ENCODE results near the gene IQCF2.
"Not testable (repeated sequence)": the region's sequence is repeated elsewhere in the genome, so short reads cannot be mapped to it uniquely, and the experiment has no call there.

Gene IQCF2

DNA sequence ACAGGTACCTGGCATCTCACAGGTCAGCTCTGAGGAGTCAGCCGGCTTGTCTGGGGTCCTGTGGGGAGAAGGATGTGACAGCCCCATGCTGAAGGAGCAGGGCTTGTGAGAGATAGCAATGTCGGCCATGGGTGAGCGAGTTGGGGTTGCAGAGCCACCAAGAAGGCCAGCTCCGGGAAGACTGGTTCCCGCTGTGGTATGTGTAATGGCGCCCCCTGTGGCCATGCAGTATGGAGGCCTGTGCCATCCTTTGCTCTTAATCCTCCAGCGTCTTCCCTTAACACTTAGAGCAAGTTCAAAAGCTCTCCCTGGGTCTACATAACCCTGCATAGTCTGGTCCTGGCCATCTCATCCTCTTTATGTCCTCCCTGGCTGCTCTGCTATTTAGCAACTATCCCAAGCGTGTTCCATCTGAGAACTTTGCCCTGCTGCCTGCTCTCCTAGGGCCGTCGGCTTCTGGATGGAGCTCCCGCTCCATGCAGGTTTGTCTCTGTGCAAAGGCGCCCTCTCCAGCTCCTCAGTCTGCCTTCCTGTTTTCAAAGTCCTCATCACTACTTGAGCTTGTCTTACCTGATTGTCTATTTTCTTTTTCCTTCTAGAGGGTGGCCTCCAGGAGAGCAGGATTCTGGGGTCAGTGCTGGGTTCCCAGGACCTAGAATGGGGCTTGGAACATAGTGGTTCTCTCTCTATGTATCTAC lies 41.6 kb upstream of the IQCF2 start:
- TF ChIP-seq, protein P1, sequence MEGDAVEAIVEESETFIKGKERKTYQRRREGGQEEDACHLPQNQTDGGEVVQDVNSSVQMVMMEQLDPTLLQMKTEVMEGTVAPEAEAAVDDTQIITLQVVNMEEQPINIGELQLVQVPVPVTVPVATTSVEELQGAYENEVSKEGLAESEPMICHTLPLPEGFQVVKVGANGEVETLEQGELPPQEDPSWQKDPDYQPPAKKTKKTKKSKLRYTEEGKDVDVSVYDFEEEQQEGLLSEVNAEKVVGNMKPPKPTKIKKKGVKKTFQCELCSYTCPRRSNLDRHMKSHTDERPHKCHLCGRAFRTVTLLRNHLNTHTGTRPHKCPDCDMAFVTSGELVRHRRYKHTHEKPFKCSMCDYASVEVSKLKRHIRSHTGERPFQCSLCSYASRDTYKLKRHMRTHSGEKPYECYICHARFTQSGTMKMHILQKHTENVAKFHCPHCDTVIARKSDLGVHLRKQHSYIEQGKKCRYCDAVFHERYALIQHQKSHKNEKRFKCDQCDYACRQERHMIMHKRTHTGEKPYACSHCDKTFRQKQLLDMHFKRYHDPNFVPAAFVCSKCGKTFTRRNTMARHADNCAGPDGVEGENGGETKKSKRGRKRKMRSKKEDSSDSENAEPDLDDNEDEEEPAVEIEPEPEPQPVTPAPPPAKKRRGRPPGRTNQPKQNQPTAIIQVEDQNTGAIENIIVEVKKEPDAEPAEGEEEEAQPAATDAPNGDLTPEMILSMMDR (IDR thresholded peaks at IDR 0.05; ENCODE audit: insufficient read depth, missing control alignments), result peak; percentile 30
- DNase-seq (ENCODE audit: insufficient read length, low spot score) (no peak), FAIRE-seq (no peak)

DNA sequence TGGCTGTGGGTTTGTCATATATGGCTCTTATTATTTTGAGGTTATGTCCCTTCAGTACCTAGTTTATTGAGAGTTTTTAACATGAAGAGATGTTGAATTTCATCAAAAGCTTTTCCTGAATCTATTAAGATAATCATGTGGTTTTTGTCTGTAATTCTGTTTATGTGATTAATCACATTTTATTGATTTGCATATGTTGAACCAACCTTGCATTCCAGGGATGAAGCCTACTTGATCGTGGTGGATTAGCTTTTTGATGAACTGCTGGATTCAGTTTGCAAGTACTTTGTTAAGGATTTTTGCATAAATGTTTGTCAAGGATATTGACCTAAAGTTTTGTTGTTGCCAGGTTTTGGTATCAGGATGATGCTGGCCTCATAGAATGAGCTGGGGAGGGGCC lies 33.1 kb upstream of the IQCF2 start:
- FAIRE-seq (no peak), DNase-seq (ENCODE audit: insufficient read length, low spot score) (no peak)
- TF ChIP-seq, protein P1 (IDR thresholded peaks at IDR 0.05; ENCODE audit: insufficient read depth, missing control alignments), result no peak

DNA sequence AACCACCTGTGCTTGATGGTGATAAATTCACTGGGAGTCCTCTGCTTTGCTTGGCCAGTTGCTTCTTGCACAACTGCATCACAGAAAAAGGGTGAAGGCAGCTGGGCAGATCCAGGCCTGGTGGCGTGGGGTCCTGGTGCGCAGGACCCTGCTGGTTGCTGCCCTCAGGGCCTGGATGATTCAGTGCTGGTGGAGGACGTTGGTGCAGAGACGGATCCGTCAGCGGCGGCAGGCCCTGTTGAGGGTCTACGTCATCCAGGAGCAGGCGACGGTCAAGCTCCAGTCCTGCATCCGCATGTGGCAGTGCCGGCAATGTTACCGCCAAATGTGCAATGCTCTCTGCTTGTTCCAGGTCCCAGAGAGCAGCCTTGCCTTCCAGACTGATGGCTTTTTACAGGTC lies 31.1 kb upstream of the IQCF2 start:
- DNase-seq (ENCODE audit: insufficient read length, low spot score) (no peak), FAIRE-seq (no peak)
- TF ChIP-seq, protein P1 (IDR thresholded peaks at IDR 0.05; ENCODE audit: insufficient read depth, missing control alignments), result no peak

DNA sequence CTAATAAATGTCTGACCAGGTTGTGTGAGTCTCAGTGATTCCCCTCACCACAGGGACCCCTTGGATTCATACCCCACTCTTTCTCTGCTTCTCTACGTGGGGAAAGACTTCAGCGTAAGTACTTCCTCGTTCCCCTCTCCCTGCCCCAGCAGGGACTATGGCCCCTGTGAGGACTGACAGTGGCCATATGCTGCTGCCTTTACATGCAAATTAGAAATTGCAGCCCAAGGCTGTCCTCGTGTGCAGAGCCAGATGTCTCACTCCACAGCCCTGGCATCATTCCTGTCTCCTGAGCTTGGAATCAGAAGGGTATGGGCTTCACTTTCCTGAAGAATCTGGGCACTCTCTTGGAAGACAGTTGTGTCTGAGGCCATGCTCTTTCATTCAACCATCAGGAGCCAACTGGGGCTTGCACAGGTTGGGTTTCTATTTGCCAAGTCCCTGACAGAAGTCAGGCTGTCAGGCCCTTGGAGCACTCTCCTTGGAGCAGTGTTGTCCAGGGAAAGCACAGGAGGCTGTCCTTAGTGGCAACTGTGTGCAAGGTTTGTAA lies 30.5 kb upstream of the IQCF2 start:
- DNase-seq (ENCODE audit: insufficient read length, low spot score), result no peak
- no peak for FAIRE-seq

DNA sequence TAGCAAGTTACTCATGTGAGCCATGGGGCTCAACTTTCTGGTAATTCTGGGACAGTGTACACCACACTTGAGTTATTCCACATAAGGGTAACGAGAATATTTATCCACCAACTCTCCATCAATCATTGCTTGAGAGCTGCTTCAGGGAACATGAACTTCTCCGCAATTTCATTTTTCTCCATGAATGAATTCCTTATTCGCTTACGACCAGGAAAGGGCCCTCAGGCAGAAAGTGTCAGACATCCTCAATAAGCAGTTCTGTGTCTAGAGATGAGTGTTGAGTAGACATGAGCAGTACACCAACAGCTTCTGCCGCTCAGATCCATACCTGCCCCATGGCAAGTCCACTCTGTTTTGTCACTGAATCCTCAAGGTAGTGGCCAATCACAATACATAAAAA lies 24.8 kb upstream of the IQCF2 start:
- TF ChIP-seq, protein P1 (IDR thresholded peaks at IDR 0.05; ENCODE audit: insufficient read depth, missing control alignments), result no peak
- no peak for DNase-seq (ENCODE audit: insufficient read length, low spot score)
- FAIRE-seq, result no peak

More for the DNA sequence above, 30.5 kb upstream of the IQCF2 start:
- TF ChIP-seq, protein P1 (IDR thresholded peaks at IDR 0.05; ENCODE audit: insufficient read depth, missing control alignments), result no peak

DNA sequence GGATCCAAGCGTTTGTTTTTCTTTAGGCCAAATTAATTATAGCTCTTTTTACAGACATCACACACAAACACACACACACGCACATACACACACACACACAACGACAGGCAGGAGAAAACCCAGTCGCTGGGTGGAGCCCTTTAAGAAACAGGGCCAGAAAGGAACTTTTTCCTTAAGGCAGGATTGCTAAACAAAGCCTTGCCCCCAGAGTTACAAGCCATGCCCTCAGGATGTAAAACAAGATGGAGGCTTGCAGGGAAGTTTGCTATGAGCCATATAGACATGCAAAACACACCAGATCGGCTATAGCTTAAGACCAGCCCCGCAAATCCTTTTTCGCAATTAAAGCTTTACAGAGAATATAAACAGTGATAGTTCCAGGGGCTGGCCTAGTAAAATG lies 16.3 kb upstream of the IQCF2 start:
- DNase-seq (ENCODE audit: insufficient read length, low spot score) (no peak), FAIRE-seq (no peak)
- TF ChIP-seq, protein P1 (IDR thresholded peaks at IDR 0.05; ENCODE audit: insufficient read depth, missing control alignments), result no peak

DNA sequence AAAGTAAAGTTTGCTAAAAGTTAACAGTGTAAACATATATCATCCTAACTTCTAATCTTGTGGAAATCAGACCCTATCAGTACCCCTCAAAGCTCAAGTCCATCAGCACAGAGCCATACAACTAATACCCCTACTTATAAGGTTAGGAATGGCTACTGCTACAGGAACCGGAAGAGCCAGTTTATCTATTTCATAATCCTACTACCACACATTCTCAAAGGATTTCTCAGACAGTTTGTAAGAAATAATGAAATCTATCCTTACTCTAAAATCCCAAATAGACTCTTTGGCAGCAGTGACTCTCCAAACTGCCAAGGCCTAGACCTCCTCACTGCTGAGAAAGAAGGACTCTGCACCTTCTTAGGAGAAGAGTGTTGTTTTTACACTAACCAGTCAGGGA lies 6.0 kb upstream of the IQCF2 start:
- not testable (repeated sequence) for FAIRE-seq; DNase-seq (ENCODE audit: insufficient read length, low spot score)

Measured in D721Med (cell line).